HL-60 (cell line): Measurements from ENCODE around the gene ARHGEF37.

Experiments
- DNase-seq, 2 experiments: peaks; one replicate each; pipeline ENCODE4 v3.0.0-alpha.2; 2010 to 2020; ENCODE audit warnings: low read depth in 1 of 2, low spot score in 1 of 2
- H3K27ac ChIP-seq: fragments of 250-450 bp; sonication (Bioruptor Pico); replicated peaks from 2 replicates; pipeline ENCODE4 v1.5.1; 2020; ENCODE audit warnings: mild to moderate bottlenecking, moderate library complexity
- H3K27me3 ChIP-seq: fragments of 250-450 bp; sonication (Bioruptor Pico); 2 replicates; pipeline ENCODE4 v1.5.1; 2021; ENCODE audit warnings: mild to moderate bottlenecking, moderate library complexity; ENCODE audit not compliant: insufficient read depth, poor library complexity, severe bottlenecking
- H3K4me3 ChIP-seq: replicated peaks from 2 replicates; pipeline ENCODE4 v1.5.1; 2011; ENCODE audit warnings: mild to moderate bottlenecking, control low read depth, low read length; ENCODE audit not compliant: insufficient read depth
- CTCF ChIP-seq: IDR thresholded peaks from one replicate; pipeline ENCODE4 v1.5.1; 2011; ENCODE audit warnings: low read length, control low read depth, inconsistent platforms; ENCODE audit not compliant: insufficient read depth
- GABPA ChIP-seq: IDR thresholded peaks from 2 replicates; pipeline ENCODE4 v1.6.1; 2012; ENCODE audit warnings: low read depth
- POLR2AphosphoS5 ChIP-seq: IDR thresholded peaks from 2 replicates; pipeline ENCODE4 v1.6.1; 2012; ENCODE audit warnings: low read depth
- REST ChIP-seq: IDR thresholded peaks from 2 replicates; pipeline ENCODE4 v1.6.1; 2012; ENCODE audit warnings: low read depth; ENCODE audit not compliant: insufficient replicate concordance
- SPI1 ChIP-seq: IDR thresholded peaks from 2 replicates; pipeline ENCODE4 v1.6.1; 2012; ENCODE audit warnings: low read depth, mild to moderate bottlenecking, borderline replicate concordance

The ARHGEF37 gene

GRCh38 chr5:149641000-149641576 lies 59.8 kb downstream of the ARHGEF37 start:
- no peak overlapping the region for H3K4me3 ChIP-seq
- H3K27me3 ChIP-seq = no peaks in the 10 kb centered on the region
- no peak for TF ChIP-seq POLR2AphosphoS5
- TF ChIP-seq GABPA = no peak
- TF ChIP-seq REST = no peak
- TF ChIP-seq SPI1 = no peak
- TF ChIP-seq CTCF = no peak
- no peak overlapping the region for H3K27ac ChIP-seq
- no peak for DNase-seq

- DNase-seq = no peak
- no peaks in the 10 kb centered on the region for H3K27me3 ChIP-seq
- no peak overlapping the region for H3K4me3 ChIP-seq
- H3K27ac ChIP-seq = no peak overlapping the region
- TF ChIP-seq REST = no peak
Observed at GRCh38 chr5:149641600-149641999, 60.3 kb downstream of the ARHGEF37 start.

GRCh38 chr5:149643781-149644180 lies 62.5 kb downstream of the ARHGEF37 start:
- Histone ChIP-seq H3K4me3 (no peak overlapping the region), H3K27me3 (no peaks in the 10 kb centered on the region), H3K27ac (no peak overlapping the region)
- no peak for DNase-seq
- no peak for TF ChIP-seq SPI1
- TF ChIP-seq GABPA = no peak
- no peak for TF ChIP-seq REST
- no peak for TF ChIP-seq CTCF
- TF ChIP-seq POLR2AphosphoS5 = no peak

- no peaks in the 10 kb centered on the region for H3K27me3 ChIP-seq
- H3K4me3 ChIP-seq = no peak overlapping the region
- H3K27ac ChIP-seq = no peak overlapping the region
- no peak for DNase-seq
- TF ChIP-seq POLR2AphosphoS5 (no peak), SPI1 (no peak), REST (no peak), GABPA (no peak), CTCF (no peak)
Observed at GRCh38 chr5:149644629-149645028, 63.3 kb downstream of the ARHGEF37 start.
